HG02852 (cell line): ENCODE results near the gene PLAU.
"Not testable (repeated sequence)": the region's sequence is repeated elsewhere in the genome, so short reads cannot be mapped to it uniquely, and the experiment has no call there.

Source experiments
- ATAC-seq: cut with Tn5 transposase; IDR thresholded peaks from one replicate; pipeline ENCODE4 v1.9.1; 2021; ENCODE audit warnings: mild to moderate bottlenecking, moderate library complexity; ENCODE audit not compliant: unreplicated experiment

PLAU gene

GRCh38 chr10:73876566-73876965 lies 34.4 kb upstream of the PLAU start:
- ATAC-seq = no peak

GRCh38 chr10:73876971-73877370 lies 34.0 kb upstream of the PLAU start:
- ATAC-seq = no peak

DNA sequence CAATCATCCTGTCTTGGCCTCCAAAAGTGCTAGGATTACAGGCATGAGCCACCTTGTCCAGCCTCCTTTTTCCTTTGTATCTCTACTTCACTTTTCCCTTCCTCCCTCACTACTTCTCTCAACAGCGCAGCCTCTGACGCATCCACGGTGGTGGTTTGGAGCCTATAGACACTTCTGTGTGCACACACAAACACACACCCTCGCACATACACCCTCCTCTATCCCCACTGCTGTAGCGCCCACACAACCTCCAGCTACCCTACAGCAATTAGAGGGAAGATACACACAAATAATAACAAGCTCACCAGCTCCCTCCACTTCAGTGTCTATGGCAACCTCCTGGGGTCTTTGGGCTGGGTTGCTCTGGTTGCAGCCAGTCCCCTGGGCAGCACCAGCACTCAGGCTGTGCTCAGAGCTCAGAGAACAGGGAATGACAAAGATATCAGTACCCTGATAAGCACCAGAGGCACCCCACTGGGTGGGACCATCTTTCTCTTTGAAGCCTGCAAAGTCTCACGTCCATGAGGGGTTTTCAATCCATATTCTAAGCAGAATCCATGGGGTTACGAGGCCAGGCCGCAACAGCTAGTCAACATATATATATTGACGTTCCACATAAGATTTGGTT lies 33.3 kb upstream of the PLAU start:
- ATAC-seq = no peak

DNA sequence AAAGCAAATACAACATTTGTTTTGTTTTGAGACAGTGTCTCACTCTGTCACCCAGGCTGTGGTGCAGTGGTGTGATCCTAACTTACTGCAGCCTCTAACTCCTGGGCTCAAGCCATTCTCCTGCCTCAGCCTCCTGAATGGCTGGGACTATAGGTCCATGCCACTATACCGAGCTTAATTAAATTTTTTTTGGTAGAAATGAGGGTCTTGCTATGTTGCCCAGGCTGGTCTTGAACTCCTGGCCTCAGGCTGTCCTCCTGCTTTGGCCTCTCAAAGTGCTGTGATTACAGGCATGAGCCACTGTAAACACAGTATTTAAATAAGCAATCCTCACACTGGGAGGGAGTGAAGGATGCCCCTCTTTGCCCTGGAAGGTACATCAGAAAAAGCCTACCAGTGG lies 32.6 kb upstream of the PLAU start:
- ATAC-seq = no peak

DNA sequence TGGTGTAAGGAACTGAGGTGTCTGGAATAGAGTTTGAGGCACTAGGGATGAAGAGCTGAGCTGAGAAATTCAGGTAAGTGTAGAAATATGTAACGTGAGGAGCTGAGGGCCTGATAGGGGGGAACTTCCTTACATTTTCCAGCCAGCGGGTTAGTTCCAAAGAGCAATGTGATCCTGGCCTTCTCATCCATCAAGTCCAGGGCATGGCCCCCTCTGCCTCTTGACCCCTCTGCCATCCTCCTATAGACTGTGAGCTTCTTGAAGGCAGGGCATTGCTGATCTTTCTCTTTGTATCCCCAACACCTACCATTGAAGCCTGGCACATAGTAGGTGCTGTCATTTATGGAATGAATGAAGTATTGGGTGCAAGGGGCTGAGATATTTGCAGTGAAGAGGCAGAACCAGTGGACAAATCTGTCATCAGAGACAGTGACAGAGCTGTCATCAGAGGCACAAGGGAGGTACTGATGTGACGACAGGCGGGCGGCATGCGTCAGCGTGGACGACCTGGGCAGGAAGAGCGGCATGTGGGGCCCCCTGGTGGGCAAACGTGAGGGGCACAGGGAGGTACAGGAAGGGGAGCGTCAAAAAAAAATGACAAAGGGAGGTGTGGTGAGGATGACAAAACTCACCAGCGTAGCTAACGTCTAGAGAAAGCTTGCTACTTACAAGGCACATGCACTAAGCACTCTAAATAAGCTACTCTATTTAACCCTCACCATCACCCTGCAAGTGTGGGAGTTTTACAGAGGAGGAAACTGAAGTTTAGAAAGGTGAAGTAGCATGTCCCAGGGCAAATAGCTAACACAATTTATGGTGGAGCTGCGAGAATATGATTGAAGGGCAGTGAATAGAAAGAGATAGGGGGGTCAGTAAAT lies 31.4 kb upstream of the PLAU start:
- peak; percentile 83 for ATAC-seq

DNA sequence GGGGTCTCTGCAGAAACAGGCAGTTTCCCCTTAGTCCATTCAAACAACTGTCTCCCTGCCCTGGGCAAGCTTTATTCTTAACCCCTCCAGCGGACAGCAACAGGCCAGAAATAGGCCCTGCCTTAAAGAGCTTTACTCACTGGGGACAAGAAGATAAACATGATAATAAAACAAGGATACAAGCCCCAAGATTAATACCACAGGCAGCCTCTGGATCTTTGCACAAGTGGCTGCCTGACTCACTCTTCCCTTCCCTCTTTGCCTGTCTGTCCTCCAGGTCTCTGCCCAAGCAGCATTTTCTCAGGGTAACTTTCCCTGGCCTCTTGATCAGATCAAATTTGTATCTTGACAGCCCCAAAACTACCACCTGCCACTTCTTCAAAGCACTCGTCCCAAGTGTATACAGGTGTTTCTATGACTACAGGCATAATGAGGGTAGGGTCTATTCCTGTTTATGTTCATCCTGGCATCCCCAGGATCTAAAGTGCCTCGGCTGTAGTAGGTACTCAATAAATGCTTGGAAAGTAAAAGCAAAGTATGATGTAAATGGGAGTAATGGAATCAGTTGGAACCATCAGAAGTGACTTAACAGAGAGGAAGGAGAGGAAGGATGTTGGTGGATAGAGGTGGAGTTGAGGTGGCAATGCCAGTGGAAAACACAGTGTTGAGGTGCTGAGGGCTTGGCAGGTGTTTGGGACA lies 29.6 kb upstream of the PLAU start:
- no peak for ATAC-seq

DNA sequence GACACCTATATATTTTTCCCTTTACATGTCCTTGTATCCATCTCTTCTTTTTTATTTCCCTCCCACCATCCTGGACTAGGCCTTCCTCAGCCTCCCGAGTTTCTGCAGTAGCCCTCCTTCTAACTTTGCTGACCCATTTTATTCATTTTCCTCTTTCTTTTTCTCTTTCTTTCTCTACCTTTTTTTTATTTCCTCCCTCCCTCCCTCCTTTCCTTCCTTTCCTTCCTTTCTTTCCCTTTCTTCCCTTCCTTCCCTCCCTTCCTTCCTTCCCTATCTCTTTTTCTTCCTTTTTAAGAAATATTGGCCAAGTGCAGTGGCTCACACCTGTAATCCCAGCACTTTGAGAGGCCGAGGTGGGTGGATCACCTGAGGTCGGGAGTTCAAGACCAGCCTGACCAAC lies 26.9 kb upstream of the PLAU start:
- ATAC-seq = no peak

DNA sequence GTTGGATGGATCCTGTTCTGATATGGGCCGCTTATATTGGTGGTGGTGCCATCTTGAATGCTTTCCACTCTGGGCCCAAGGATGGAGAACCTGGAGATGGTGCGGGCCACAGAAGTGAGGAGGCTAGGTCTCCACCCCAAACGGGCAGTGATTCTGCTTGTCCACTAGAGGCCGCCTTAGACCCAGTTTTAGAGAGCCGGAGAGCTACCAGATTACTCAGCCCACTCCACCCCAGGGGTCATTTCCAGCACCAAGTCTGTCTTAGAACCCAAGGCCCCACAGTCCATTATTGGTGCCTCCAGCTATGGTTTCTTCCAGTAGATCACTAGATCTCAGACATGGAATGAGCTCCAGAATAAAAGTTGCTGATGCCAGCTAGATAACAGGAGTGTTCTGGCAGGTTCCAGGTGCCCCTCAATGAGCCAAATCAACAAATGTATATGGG lies 24.8 kb upstream of the PLAU start:
- ATAC-seq = peak; percentile 64

GRCh38 chr10:73886661-73887293 lies 24.2 kb upstream of the PLAU start:
- no peak for ATAC-seq

GRCh38 chr10:73887294-73888039 lies 23.5 kb upstream of the PLAU start:
- no peak for ATAC-seq

DNA sequence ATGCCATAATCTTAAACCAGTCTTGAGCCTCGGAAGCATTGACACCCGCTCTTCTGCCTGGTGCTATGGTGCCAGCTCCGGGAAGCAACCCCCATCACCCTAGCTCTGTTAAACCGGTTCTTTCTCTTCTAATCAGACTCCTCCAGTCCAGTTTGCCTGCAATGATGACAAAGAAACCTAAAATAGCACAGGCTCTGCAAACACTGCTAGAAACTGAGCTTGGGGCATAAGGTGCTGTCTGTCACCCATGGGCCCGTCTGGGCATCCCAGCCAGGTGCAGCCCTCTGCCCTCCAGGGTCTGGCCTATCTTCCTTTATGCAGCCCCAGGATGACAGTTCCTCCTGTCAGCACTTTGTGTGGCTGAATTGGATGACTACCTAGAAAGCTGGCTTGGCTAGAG lies 22.4 kb upstream of the PLAU start:
- no peak for ATAC-seq

- ATAC-seq = no peak
These were observed 21.9 kb upstream of the PLAU start for GRCh38 chr10:73889014-73889413.

GRCh38 chr10:73889416-73889815 lies 21.5 kb upstream of the PLAU start:
- ATAC-seq = not testable (repeated sequence)

GRCh38 chr10:73890261-73890660 lies 20.7 kb upstream of the PLAU start:
- ATAC-seq = no peak

DNA sequence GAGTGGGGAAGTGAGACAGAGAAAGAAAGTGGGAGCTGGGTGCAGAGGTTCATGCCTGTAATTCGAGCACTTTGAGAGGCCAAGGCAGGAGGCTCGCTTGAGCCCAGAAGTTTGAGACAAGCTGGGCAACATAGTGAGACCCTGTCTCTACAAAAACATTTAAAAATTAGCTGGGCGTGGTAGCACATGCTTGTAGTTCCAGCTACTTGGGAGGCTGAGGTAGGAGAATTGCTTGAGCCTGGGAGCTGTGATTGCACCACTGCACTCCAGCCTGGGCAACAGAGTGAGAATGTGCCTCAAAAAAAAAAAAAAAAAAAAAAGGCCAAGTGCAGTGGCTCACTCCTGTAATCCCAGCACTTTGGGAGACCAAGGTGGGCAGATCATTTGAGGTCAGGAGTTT lies 20.1 kb upstream of the PLAU start:
- ATAC-seq = not testable (repeated sequence)

DNA sequence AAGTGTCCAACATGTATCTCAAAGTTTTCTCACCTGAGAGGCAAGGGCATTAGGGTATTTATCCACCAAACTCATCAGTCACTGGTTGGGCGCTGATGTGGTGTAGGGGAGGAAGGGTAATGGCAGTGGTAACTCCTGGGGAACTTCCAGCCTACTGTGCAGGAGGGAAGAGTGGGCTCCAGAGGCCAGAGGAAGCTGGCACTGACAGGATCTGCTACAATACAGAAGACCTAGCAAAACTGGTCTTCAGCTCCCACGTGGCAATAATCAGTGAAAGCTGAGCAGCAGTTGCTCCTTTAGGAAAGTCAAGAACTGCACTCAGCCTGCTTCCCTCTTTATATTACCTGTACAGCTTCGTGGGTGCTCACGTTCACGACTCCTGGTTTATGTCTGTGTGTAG lies 19.4 kb upstream of the PLAU start:
- no peak for ATAC-seq

DNA sequence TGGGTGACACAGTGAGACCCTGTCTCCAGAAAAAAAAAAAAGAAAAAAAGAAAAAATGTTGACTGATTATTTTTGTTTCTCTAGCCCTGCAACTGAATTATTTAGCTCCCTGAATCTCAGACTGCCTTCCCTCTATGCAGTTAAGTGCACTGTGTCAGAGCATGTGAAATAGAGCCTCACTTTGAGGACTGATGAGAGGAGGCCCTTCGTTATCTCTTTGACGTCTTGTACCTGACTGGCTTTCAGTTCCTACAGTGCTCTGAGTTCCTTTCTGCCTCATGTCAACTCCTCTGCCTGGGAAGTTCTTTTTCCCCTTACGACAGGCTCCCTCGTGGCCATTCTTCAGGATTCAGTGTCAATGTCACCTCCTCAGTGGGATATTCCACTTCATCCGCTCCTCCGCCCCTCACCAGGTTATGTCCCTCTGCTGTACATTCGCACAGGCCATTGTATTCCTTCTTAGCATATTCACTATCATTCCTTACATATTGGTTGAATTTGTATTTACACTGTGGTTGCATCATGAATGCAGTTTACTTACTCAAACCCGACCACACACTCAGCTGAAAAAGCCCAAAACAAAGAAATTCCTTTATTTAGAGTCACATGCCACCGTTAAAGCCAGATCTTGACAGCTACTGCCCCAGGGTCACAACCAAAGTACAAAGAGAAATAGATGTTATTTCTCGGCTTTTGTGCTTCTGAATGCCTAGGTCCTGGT lies 18.5 kb upstream of the PLAU start:
- ATAC-seq = no peak

DNA sequence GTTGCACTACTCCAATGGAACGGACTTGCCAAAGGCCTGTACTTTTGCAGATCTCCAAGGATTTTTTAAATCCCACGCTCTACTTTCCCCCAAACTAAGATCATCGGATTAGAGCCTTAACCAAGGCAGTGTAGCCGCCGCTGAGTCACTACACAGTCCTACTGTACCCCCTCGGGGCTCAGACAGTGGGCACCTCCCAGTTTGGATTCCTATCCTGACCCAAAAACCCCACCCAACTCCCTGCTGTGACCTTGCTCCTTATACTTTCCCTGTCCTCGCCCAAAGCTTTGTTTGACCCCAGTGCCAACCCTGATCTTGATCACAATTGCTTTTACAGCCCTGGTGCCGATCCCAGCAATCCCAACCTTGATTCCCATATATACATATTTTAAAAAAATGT lies 17.5 kb upstream of the PLAU start:
- no peak for ATAC-seq

DNA sequence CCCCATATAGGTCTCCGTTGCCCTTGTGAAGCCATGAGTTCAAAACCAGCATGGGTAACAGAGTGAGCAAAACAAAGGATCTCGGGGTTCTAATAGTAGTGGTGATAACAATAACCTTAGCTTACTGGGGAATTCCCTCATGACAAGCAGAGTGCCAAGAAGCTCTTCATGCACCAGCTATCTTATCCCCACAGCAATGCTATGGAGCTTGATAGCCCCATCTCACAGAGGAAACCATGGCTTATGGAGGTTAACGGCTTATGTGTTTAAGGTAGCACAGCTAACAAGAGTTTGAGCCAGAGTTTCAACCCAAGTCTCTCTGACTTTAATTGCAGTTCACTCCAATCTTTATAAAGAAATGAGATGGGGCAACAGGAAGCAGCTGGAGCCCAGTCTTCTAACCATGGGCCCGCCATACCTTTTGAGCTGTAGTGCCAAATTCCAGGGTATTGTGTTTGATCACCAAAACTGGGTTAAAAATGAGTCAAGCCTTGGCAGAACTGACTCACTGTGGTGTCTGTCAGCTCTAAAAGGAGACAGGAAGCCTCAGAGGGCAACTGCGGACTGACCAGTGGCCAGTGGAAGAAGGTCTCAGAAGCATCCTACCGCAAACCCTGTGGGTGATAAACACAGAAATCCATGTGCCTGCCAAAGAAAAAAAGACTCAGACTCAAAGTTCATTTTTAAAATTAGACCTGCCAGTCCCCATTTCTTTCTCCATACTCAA lies 16.5 kb upstream of the PLAU start:
- no peak for ATAC-seq
